Muscle layer of duodenum (tissue), 2 donors: ENCODE data around the gene WDFY3.

Experiments
- H3K27ac ChIP-seq: one replicate; pipeline ENCODE4 v1.7.0; 2013; ENCODE audit warnings: mild to moderate bottlenecking, low read length
- H3K27me3 ChIP-seq: one replicate; pipeline ENCODE4 v1.7.0; 2013; ENCODE audit warnings: low read depth, mild to moderate bottlenecking, control low read depth, low read length
- H3K36me3 ChIP-seq, 2 donors: one replicate each; pipeline ENCODE4 v1.7.0; 2013; ENCODE audit warnings: low read length in 2 of 2, control low read depth in 1 of 2, mild to moderate bottlenecking in 1 of 2; ENCODE audit not compliant: insufficient read depth in 2 of 2, control insufficient read depth in 1 of 2
- H3K4me1 ChIP-seq, 2 donors: one replicate each; pipeline ENCODE4 v1.7.0; 2013; ENCODE audit warnings: low read length in 2 of 2, mild to moderate bottlenecking in 2 of 2, control low read depth in 1 of 2, moderate library complexity in 1 of 2; ENCODE audit not compliant: insufficient read depth in 2 of 2, control insufficient read depth in 1 of 2
- H3K4me3 ChIP-seq, 2 donors: one replicate each; pipeline ENCODE4 v1.7.0; 2013; ENCODE audit warnings: low read length in 2 of 2, low read depth in 1 of 2, mild to moderate bottlenecking in 1 of 2
- H3K9me3 ChIP-seq, 2 donors: one replicate each; pipeline ENCODE4 v1.7.0; 2013; ENCODE audit warnings: low read length in 2 of 2, control low read depth in 1 of 2, mild to moderate bottlenecking in 1 of 2; ENCODE audit not compliant: control insufficient read depth in 1 of 2
- donor health status: healthy.

WDFY3 gene

DNA sequence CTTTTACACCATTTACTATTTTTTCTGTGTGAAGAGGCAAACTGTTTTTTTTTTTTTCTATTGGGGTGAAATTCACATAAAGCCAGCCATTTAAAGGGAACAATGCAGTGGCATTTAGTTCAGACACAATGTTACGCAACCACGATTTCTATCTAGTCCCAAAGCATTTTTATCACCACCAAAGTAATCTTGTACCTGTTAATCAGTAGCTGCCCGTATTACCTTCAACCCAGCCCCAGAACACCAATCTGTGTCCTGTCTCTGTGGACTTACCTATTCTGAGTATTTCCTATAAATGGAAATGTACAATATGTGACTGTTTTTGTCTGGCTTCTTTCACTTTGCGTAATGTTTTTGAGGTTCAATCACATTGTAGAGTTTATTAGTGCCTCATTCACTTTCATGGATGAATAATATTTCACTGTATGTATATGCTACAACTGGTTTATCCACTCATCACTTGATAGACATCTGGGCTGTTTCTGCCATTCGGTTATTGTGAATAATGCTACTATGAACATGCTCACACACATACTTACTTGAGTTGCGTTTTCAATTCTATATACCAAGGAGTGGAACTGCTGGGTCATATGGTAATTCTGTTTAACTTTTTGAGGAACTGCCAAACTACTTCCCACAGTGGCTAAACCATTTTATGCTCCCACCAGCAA, 267.4 kb downstream of the WDFY3 start:
- Histone ChIP-seq H3K4me3 (no peak overlapping the region), H3K27ac (no peak overlapping the region), H3K4me1 (no peaks in the 10 kb centered on the region), H3K36me3 (peaks cover 42 to 81% of the 10 kb centered on the region in 2 donors), H3K27me3 (no peaks in the 10 kb centered on the region), H3K9me3 (no peaks in the 10 kb centered on the region)

GRCh38 chr4:84697615-84698201, 268.8 kb downstream of the WDFY3 start:
- Histone ChIP-seq H3K36me3 (peaks cover 40 to 80% of the 10 kb centered on the region in 2 donors), H3K4me1 (no peaks in the 10 kb centered on the region)

GRCh38 chr4:84697159-84697558, 269.3 kb downstream of the WDFY3 start:
- peaks cover 41 to 81% of the 10 kb centered on the region in 2 donors for H3K36me3 ChIP-seq
- H3K27ac ChIP-seq, result no peak overlapping the region
- no peaks in the 10 kb centered on the region for H3K27me3 ChIP-seq
- H3K9me3 ChIP-seq, result no peaks in the 10 kb centered on the region
- H3K4me1 ChIP-seq, result no peaks in the 10 kb centered on the region
- H3K4me3 ChIP-seq, result no peak overlapping the region

More at GRCh38 chr4:84697615-84698201, 268.8 kb downstream of the WDFY3 start:
- Histone ChIP-seq H3K27ac (no peak overlapping the region), H3K9me3 (no peaks in the 10 kb centered on the region), H3K27me3 (no peaks in the 10 kb centered on the region), H3K4me3 (no peak overlapping the region)

- Histone ChIP-seq H3K9me3 (no peaks in the 10 kb centered on the region), H3K27me3 (no peaks in the 10 kb centered on the region), H3K36me3 (peaks cover 54 to 73% of the 10 kb centered on the region in 2 donors), H3K4me3 (no peak overlapping the region), H3K27ac (no peak overlapping the region), H3K4me1 (no peaks in the 10 kb centered on the region)
Measured at GRCh38 chr4:84691800-84692199, 274.7 kb downstream of the WDFY3 start.

DNA sequence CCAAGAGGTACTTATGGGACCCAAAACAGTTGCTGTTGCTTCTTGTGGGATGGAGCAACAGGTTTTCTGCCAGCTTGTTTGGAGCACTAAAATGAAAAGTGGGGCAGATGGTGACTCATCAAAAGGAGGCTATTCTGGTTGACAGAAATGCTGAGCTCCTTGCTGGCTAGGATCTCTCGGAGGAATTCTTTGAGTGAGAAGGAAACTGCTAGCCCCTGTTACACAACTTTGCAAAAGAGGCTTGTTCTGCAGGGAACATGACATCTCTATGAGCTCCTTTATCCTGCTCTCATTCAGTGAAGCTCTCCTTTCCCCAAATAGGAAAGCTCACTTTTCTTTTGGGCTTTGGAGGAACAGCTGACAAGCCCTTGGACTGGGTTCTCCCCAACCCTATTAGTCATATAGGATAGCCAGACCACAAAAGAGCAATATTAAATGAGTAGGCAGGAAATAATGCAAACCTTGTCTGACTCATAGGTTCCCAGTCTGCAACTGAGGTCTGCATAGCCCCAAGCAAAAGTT, 275.3 kb downstream of the WDFY3 start:
- no peak overlapping the region for H3K27ac ChIP-seq
- H3K27me3 ChIP-seq, result no peaks in the 10 kb centered on the region
- H3K9me3 ChIP-seq, result no peaks in the 10 kb centered on the region
- no peaks in the 10 kb centered on the region for H3K4me1 ChIP-seq
- no peak overlapping the region for H3K4me3 ChIP-seq
- peaks cover 58 to 73% of the 10 kb centered on the region in 2 donors for H3K36me3 ChIP-seq

GRCh38 chr4:84690481-84690880, 276.0 kb downstream of the WDFY3 start:
- Histone ChIP-seq H3K4me1 (no peaks in the 10 kb centered on the region), H3K4me3 (no peak overlapping the region), H3K27ac (no peak overlapping the region), H3K9me3 (no peaks in the 10 kb centered on the region), H3K36me3 (peaks cover 54 to 68% of the 10 kb centered on the region in 2 donors), H3K27me3 (no peaks in the 10 kb centered on the region)

DNA sequence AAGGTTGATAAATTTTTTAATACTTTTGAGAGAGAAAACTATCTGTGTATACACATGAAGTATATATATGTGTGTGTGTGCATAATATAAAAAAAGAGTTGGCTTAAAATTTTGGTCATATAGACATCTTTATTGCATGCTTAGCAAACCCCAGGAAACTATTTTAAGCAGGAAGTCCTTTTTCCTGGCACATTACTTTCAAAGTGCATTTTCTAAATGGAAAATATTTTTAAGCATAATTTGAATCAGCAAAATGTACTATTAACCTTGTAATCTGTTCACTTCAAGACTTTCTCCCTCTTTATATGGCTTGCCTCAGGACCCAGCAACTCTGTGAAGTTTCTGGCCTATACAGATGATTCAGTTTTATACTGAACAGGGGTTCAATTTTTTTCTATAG, 277.3 kb downstream of the WDFY3 start:
- peaks cover 54 to 68% of the 10 kb centered on the region in 2 donors for H3K36me3 ChIP-seq
- no peaks in the 10 kb centered on the region for H3K4me1 ChIP-seq
- H3K4me3 ChIP-seq, result no peak overlapping the region
- no peak overlapping the region for H3K27ac ChIP-seq
- no peaks in the 10 kb centered on the region for H3K27me3 ChIP-seq
- H3K9me3 ChIP-seq, result no peaks in the 10 kb centered on the region

DNA sequence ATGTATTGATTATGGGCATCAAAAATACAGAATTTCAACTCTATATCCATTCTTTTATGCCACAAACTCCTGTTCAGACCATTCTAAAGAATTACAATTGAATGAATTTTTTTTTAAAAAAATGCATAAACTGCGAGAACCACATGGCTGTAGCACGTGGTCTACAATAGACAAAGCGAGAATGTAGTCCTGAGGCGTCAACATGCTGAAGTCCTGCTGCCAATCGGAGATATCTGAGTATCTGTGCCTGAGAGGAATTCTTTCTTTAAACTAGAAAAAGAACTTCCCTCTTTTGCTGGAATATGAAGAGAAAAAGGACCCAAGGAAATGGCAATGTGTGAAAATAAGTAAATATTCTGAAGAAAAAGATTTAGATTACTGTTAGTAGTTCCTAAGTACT, 277.9 kb downstream of the WDFY3 start:
- Histone ChIP-seq H3K4me1 (no peaks in the 10 kb centered on the region), H3K27ac (no peak overlapping the region), H3K9me3 (no peaks in the 10 kb centered on the region), H3K36me3 (peaks cover 60 to 70% of the 10 kb centered on the region in 2 donors), H3K4me3 (no peak overlapping the region), H3K27me3 (no peaks in the 10 kb centered on the region)

DNA sequence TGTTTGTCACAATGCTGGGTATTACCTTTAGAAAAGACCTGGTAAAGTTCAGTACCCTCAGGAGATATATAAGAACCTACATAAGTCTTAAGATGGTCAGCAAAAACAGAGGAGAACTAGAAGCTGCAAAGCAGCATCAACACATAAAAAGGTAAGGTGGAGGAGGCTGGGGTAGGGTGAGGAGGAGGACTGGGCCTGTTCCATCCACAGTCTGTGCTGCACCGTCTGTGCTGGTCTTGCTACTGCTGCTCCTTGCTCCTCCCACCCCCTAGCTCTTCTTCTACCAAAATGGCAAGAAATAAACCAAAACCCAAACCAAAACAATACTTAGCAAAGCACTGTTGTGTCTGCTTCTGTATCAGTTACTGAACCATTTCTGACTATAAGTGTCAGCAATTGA, 281.4 kb downstream of the WDFY3 start:
- Histone ChIP-seq H3K9me3 (no peaks in the 10 kb centered on the region), H3K27me3 (no peaks in the 10 kb centered on the region), H3K36me3 (peaks cover 39 to 65% of the 10 kb centered on the region in 2 donors), H3K4me3 (no peak overlapping the region), H3K27ac (no peak overlapping the region), H3K4me1 (peaks cover 0 to 8% of the 10 kb centered on the region in 2 donors)

DNA sequence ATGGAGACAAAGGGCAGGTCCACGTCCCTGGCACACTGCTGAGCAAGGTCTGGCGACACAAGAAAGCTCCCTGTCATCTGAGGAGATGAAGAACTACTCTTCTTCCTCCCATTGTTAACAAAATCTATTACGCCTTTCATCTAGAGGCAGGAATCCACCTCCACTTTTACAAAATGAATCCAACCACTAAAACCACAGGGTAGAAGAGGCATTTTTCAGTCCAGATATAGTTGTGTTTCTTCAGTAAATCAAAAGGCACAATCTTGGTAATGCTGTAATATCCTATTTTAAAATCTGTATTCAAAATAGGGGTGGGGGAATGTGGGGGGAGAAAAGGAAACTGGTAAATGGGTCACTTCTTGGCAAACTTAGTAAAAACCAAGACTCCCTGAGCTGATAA, 282.1 kb downstream of the WDFY3 start:
- H3K36me3 ChIP-seq, result peaks cover 39 to 67% of the 10 kb centered on the region in 2 donors
- no peaks in the 10 kb centered on the region for H3K9me3 ChIP-seq
- H3K27ac ChIP-seq, result no peak overlapping the region
- H3K4me3 ChIP-seq, result no peak overlapping the region
- H3K27me3 ChIP-seq, result no peaks in the 10 kb centered on the region
- peaks cover 0 to 8% of the 10 kb centered on the region in 2 donors for H3K4me1 ChIP-seq

GRCh38 chr4:84683064-84683850, 283.2 kb downstream of the WDFY3 start:
- no peaks in the 10 kb centered on the region for H3K27me3 ChIP-seq
- H3K36me3 ChIP-seq, result peaks cover 38 to 71% of the 10 kb centered on the region in 2 donors
- no peak overlapping the region for H3K27ac ChIP-seq
- peaks cover 0 to 8% of the 10 kb centered on the region in 2 donors for H3K4me1 ChIP-seq
- no peaks in the 10 kb centered on the region for H3K9me3 ChIP-seq
- no peak overlapping the region for H3K4me3 ChIP-seq
